Vagina (tissue), 2 donors: ENCODE results near the gene VPS51. TPM values are rescaled to one million over a fixed set of nuclear protein-coding genes. Genes with fewer than 3 reads are reported as not detected.

ENCODE experiments used
- DNase-seq, 2 donors: peaks; one replicate each; pipeline ENCODE4 v3.0.0-alpha.2; 2017; ENCODE audit errors: extremely low spot score in 2 of 2
- H3K27ac ChIP-seq: fragments of 200-600 bp; sonication (generic); one replicate; pipeline ENCODE4 v1.5.1; 2019
- H3K27me3 ChIP-seq: fragments of 200-600 bp; sonication (generic); one replicate; pipeline ENCODE4 v1.5.1; 2019
- H3K36me3 ChIP-seq, 2 donors: fragments of 200-600 bp; sonication (generic); one replicate each; pipeline ENCODE4 v1.5.1; 2017 to 2019
- H3K4me1 ChIP-seq: fragments of 200-600 bp; sonication (generic); one replicate; pipeline ENCODE4 v1.5.1; 2019
- H3K4me3 ChIP-seq, 2 donors: fragments of 200-600 bp; sonication (generic); 1 replicate in 1 of 2; 2 replicates in 1 of 2; pipeline ENCODE4 v1.5.1; 2016 to 2019
- H3K9me3 ChIP-seq: fragments of 200-600 bp; sonication (generic); one replicate; pipeline ENCODE4 v1.5.1; 2019
- POLR2A ChIP-seq, 2 donors: fragments of 450-650 bp; IDR thresholded peaks; one replicate each; pipeline ENCODE4 v1.6.1; 2017; ENCODE audit warnings: antibody characterized with exemption in 2 of 2, mild to moderate bottlenecking in 2 of 2, moderate library complexity in 2 of 2
- POLR2AphosphoS5 ChIP-seq, 2 donors: sonication (generic); formaldehyde crosslinking; IDR thresholded peaks; one replicate each; pipeline ENCODE4 v1.9.0; 2017; ENCODE audit warnings: antibody characterized with exemption in 2 of 2, mild to moderate bottlenecking in 2 of 2, low read depth in 1 of 2; ENCODE audit not compliant: insufficient read depth in 1 of 2
- intact Hi-C: fragments of 100-400 bp; cut with DNase I; formaldehyde crosslinking; loops from one replicate; pipeline ENCODE4 v1.15.1; 2023
- total RNA-seq: library from RNA; depleted of rRNA; stranded (reverse); fragments of >200 nt; gene quantifications from one replicate; pipeline ENCODE4 v1.2.3, GENCODE V29; 2016
- TF ChIP-seq, protein P1 (sequence below), 3 experiments: fragments of 450-650 bp in 2 of 3; fragments of 200-600 bp in 1 of 3; sonication (generic) in 1 of 3; IDR thresholded peaks; one replicate each; pipeline ENCODE4 v1.5.1; 2017 to 2019; ENCODE audit warnings: antibody characterized with exemption in 3 of 3, mild to moderate bottlenecking in 2 of 3, moderate library complexity in 2 of 3

Gene VPS51
- total RNA-seq, 1 donor from 2014 or later: 191 TPM

DNA sequence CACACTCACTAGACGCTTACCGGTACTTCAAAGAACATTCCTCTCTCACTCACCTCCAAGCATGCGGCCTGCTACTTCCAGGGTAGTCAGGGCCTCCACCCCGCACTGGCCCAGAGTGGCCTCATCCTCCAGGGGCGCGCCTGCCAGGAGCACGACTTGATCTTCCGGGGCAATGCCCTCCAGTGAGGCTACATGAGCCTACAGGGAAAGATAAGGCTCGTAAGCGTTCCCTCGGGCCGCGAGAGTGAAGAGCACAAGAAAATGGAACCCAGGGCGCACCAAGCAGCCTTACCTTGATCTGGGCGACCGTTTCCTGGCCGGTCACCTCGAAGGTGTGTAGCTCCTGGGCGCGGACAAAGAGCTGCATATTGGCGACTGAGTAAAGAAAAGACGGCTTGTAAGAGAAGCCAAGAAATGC is 25.4 kb downstream of the VPS51 start:
- H3K9me3 ChIP-seq: no peaks in the 10 kb centered on the region
- H3K27ac ChIP-seq: peak overlapping the region; percentile 84
- peaks cover 0 to 37% of the 10 kb centered on the region in 2 donors for H3K36me3 ChIP-seq
- TF ChIP-seq POLR2AphosphoS5 (IDR thresholded peaks at IDR 0.05; ENCODE audit: insufficient read depth in 1 of 2, low read depth in 1 of 2) (no peak), POLR2A (IDR thresholded peaks at IDR 0.05) (no peak)
- TF ChIP-seq, protein P1, sequence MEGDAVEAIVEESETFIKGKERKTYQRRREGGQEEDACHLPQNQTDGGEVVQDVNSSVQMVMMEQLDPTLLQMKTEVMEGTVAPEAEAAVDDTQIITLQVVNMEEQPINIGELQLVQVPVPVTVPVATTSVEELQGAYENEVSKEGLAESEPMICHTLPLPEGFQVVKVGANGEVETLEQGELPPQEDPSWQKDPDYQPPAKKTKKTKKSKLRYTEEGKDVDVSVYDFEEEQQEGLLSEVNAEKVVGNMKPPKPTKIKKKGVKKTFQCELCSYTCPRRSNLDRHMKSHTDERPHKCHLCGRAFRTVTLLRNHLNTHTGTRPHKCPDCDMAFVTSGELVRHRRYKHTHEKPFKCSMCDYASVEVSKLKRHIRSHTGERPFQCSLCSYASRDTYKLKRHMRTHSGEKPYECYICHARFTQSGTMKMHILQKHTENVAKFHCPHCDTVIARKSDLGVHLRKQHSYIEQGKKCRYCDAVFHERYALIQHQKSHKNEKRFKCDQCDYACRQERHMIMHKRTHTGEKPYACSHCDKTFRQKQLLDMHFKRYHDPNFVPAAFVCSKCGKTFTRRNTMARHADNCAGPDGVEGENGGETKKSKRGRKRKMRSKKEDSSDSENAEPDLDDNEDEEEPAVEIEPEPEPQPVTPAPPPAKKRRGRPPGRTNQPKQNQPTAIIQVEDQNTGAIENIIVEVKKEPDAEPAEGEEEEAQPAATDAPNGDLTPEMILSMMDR (IDR thresholded peaks at IDR 0.05): no peak
- peak overlapping the region; percentile 85 to 91 for H3K4me3 ChIP-seq
- H3K27me3 ChIP-seq: no peaks in the 10 kb centered on the region
- no peak for DNase-seq
- peaks cover 40% of the 10 kb centered on the region for H3K4me1 ChIP-seq
- intact Hi-C loops: loop anchor here (10.0 kb wide), 1 partner anchor 203 kb away; no protein-coding TSS in a partner anchor

DNA sequence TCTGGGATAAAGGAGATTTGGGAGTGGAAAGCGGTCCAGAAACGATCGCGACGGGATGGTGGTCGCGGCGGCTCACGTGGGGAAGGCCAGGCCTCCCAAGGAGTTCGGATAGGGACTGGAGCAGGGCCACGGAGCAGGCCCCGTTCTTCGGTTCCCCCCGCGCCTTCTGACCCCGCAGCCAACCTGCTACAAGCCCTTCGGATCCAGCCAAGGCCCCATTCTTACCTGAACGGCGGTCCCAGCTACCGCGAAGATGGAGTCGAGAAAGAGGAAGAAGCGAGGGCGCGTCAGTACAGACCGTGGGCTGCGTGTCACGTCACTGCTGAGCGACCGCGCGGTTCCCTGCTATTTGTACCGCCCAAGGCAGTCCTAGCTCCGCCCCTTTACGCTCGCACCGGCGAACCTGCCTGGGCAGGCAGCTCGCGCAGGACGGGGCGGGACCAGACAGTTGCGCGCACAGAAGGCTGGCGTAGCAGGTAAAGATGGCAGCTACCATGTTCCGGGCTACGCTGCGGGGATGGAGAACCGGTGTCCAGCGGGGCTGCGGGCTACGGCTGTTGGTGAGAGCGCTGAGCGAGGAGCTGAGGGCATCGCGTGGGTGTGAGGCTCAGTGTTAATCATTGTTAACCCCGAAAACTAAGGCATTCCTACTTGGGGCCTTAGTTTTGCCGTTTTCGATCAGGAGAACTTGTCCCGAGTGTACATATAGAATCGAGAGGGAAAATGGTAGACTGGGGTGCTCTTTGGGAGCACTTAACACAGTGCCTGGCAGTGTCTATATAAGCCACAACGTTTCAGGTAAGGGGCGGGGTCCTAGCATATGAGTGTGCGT is 26.1 kb downstream of the VPS51 start, which contains the start of the genes FAU and MRPL49:
FAU (minus strand) TSS at position 270 of the 832 bp plus-strand sequence. CDS start 321 bp downstream, outside the sequence.
MRPL49 (plus strand) TSS at position 457 of the 832 bp plus-strand sequence; CDS start at position 483, 26 bp downstream.
- peaks cover 0 to 43% of the 10 kb centered on the region in 2 donors for H3K36me3 ChIP-seq
- H3K4me1 ChIP-seq: peaks cover 33% of the 10 kb centered on the region
- peak within 1 kb of the TSS; percentile 85 to 91 for H3K4me3 ChIP-seq
- DNase-seq: peak in 1 of 2 donors; percentile 98
- peak within 1 kb of the TSS; percentile 84 for H3K27ac ChIP-seq
- H3K9me3 ChIP-seq: no peaks in the 10 kb centered on the region
- intact Hi-C loops: loop anchor here (10.0 kb wide), 1 partner anchor 203 kb away; no protein-coding TSS in a partner anchor
- no peaks in the 10 kb centered on the region for H3K27me3 ChIP-seq
- TF ChIP-seq POLR2AphosphoS5 (IDR thresholded peaks at IDR 0.05; ENCODE audit: insufficient read depth in 1 of 2, low read depth in 1 of 2) (peak; percentile 98 to 99), POLR2A (IDR thresholded peaks at IDR 0.05) (peak; percentile 64 to 82)
- TF ChIP-seq, protein P1 (IDR thresholded peaks at IDR 0.05): peak in 1 of 3 experiments; percentile 25

DNA sequence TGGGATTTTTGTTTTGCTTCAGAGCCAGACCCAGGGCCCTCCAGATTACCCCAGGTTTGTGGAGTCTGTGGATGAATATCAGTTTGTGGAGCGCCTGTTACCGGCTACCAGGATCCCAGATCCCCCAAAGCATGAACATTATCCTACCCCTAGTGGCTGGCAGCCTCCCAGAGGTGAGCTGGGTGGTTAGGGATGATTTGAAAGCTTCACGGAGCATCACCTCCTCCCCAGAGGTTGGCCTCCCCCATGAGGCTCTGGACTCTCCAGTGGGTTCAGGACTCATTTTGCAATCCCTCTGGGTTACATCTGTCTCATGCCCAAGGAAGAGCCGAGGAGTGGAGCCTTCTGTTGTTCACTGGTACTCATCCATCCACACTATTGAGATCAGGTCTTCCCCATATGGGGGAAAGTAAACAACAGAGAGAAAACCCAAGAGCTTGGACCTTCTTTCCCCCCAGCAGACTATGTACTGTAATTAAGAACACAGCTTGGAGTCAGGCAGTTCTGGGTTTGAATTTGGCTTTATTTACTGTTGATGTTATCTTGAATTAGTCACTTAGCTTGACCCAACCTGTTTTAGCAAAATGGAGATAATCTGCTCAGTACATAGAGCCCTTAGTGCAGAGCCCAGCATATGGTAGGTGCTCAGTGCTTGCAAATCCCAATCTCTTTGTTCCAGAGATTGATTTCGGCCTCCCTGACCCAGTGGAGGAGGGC is 28.6 kb downstream of the VPS51 start:
- no peaks in the 10 kb centered on the region for H3K27me3 ChIP-seq
- no peaks in the 10 kb centered on the region for H3K9me3 ChIP-seq
- intact Hi-C loops: loop anchor here (10.0 kb wide), 1 partner anchor 200 kb away; no protein-coding TSS in a partner anchor
- no peak overlapping the region for H3K27ac ChIP-seq
- DNase-seq: no peak
- H3K4me3 ChIP-seq: no peak overlapping the region
- peaks cover 0 to 65% of the 10 kb centered on the region in 2 donors for H3K36me3 ChIP-seq
- TF ChIP-seq POLR2A (IDR thresholded peaks at IDR 0.05) (no peak), POLR2AphosphoS5 (IDR thresholded peaks at IDR 0.05; ENCODE audit: insufficient read depth in 1 of 2, low read depth in 1 of 2) (no peak)
- TF ChIP-seq, protein P1 (IDR thresholded peaks at IDR 0.05): no peak
- peaks cover 26% of the 10 kb centered on the region for H3K4me1 ChIP-seq

DNA sequence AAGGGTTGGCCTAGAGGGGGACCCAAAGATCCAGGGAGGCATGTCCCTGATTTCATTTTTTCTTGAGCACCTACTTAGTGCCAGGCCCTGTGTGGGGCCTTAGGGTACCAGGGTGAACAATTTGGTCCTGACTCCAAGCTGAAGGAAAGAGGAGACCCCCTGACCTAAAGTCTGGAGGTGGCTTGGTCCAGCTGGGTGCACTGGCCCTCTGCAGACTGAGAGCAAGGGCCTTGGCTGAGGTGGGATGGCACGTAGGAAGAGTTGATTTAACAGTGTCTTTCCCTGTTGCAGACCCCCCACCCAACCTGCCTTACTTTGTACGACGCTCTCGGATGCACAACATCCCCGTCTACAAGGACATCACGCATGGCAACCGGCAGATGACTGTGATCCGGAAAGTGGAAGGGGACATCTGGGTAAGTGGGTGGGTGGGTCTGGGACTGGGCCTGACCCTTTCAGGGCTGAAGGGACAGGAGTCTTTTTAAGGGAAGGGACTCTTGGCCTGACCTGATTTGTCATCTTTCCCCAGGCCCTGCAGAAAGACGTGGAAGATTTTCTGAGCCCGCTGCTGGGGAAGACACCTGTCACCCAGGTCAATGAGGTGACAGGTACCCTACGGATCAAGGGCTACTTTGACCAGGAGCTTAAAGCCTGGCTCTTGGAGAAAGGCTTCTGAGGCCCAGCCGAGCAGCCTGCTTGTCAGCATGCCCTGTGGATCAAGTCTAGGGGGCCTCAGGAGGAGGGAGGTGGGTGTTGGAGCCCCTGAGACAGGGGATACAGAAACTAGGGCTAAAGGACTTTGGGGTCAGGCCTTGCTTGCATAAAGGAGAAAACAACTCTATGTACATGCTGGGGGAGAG is 29.4 kb downstream of the VPS51 start:
- Histone ChIP-seq H3K27ac (no peak overlapping the region), H3K27me3 (no peaks in the 10 kb centered on the region), H3K4me3 (no peak overlapping the region), H3K4me1 (peaks cover 26% of the 10 kb centered on the region), H3K9me3 (no peaks in the 10 kb centered on the region), H3K36me3 (peaks cover 0 to 65% of the 10 kb centered on the region in 2 donors)
- intact Hi-C loops: loop anchor here (10.0 kb wide), 1 partner anchor 199 kb away; no protein-coding TSS in a partner anchor
- DNase-seq: no peak
- TF ChIP-seq POLR2AphosphoS5 (IDR thresholded peaks at IDR 0.05; ENCODE audit: insufficient read depth in 1 of 2, low read depth in 1 of 2): no peak
